SW 1271 (cell line): Measurements from ENCODE around the gene HUS1B.

ENCODE experiments used
- DNase-seq, 2 experiments: peaks; one replicate each; lab custom pipeline; 2025; lab: John Stamatoyannopoulos, UW

HUS1B gene

GRCh38 chr6:621931-622330 lies 35.0 kb downstream of the HUS1B start:
- DNase-seq, result no peak

GRCh38 chr6:620950-621349 lies 36.0 kb downstream of the HUS1B start:
- no peak for DNase-seq

- DNase-seq, result no peak
These were observed 36.7 kb downstream of the HUS1B start for GRCh38 chr6:620166-620565.

- no peak for DNase-seq
These were observed 39.3 kb downstream of the HUS1B start for GRCh38 chr6:617456-618100.

DNA sequence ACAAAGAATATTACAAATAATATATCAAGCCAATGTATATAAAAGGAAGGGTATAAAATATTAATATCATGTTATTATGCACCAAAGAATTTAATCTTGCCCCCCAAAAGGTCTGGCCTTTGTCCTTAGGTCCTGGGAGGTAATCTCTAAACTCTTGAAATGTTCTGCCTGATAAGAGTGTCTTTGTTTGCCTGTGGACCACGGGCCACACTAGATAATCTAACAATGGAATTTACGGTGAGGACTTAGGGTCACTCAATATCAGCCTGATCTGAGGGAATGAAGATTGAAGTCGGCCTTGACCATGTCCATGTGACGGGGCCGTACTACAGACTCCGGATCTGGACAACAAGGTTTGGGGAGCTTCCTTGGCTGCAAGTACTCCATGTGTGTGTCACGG lies 42.9 kb downstream of the HUS1B start:
- no peak for DNase-seq

GRCh38 chr6:611928-612327 lies 45.0 kb downstream of the HUS1B start:
- no peak for DNase-seq

- DNase-seq, result no peak
These were observed 46.0 kb downstream of the HUS1B start for GRCh38 chr6:610882-611281.

GRCh38 chr6:609905-610304 lies 47.0 kb downstream of the HUS1B start:
- DNase-seq, result no peak

DNA sequence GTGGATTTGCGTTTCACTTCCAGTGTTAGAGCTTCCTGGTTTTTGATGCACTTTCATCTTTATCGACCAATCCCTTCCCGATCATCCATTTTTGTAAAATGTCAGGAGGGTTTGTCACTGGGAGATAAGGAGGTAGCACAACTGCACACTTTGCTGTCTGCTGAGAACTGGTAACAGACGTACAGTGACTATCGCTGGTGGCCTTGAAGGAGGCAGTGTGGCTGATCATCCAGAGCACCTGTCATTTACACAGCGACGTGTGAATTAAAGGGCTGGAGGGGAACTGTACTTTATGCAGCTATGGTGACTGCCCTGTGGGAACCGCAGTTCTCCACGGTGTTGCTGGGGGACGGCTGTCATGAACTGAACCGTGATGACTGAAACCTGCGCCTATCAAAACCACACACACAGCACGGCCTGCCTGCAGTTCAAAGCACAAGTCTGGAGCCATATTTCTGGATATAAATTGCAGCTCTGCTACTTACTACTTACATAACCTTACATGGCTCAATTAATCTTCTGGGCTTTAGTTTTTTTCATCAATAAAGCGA lies 50.0 kb downstream of the HUS1B start:
- no peak for DNase-seq
